HL-60/S4 (cell line): ENCODE results near the gene ATF1.
"Not testable (repeated sequence)": the region's sequence is repeated elsewhere in the genome, so short reads cannot be mapped to it uniquely, and the experiment has no call there.

Experiments used
- in situ Hi-C: fragments of 300-500 bp; cut with MboI; formaldehyde crosslinking; loops from 2 replicates; pipeline ENCODE4 v1.14.3; 2022; ENCODE audit warnings: low sequenced_read_pairs

Gene ATF1

DNA sequence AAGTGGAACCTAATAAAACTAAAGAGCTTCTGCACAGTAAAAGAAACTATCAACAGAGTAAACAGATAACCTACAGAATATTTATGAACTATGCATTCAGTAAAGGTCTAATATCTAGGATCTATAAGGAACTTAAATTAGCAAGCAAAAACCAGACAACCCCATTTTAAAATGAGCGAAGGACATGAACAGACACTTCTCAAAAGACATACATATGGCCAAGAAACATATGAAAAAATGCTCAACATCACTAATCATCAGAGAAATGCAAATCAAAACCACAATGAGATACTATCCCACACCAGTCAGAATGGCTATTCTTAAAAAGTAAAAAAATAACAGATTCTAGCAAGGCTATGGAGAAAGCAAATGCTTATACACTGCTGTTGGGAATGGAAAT lies 91.3 kb downstream of the ATF1 start:
- in situ Hi-C loops: not testable (repeated sequence)

- in situ Hi-C loops: not testable (repeated sequence)
Observed at GRCh38 chr12:50855679-50856078, 91.8 kb downstream of the ATF1 start.

DNA sequence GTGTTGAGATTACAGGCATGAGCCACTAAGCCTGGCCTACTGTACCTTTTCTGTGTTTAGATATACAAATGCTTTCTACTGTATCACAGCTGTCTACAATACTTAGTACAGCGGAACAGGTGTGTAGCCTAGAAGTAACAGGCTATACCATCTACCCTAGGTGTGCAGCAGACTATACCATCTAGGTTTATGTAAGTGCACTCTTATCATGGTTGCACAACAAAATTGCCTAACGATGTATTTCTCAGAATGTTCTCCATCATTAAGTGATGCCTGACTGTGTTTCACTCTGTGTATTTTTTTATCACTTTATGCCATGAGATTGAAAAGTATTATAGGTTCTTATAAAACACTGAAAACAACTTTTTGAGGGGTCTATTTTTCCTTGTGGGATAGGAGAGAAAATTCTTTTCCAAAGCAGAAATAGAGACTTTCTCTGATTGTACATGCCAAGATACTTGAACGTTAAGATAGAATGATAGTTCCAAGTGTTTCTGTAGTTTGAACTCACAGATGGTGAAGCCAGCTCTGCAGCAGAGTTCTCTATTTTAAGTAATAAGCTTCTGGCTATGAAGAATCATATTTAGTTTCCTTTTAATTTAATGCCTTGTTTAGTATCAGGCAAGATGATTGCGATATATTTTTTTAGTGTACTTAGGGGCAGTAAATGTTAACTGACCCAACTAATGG lies 95.9 kb downstream of the ATF1 start:
- in situ Hi-C loops: no loop called here

DNA sequence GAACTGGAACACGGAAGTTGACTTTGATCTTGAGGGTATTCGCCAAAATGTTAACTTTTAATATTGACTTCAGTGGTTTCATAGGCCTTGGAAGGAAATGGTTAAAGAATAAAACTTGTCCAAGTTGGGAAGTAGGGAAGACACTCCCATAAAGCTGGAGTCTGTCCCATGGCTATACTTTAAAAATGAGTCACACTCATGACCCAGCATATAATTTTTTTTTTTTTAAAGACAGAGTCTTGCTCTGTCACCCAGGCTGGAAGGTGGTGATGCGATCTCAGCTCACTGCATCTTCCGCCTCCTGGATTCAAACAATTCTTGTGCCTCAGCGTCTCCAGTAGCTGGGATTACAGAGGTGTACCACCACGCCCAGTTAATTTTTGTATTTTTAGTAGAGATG lies 98.4 kb downstream of the ATF1 start:
- in situ Hi-C loops: no loop called here

DNA sequence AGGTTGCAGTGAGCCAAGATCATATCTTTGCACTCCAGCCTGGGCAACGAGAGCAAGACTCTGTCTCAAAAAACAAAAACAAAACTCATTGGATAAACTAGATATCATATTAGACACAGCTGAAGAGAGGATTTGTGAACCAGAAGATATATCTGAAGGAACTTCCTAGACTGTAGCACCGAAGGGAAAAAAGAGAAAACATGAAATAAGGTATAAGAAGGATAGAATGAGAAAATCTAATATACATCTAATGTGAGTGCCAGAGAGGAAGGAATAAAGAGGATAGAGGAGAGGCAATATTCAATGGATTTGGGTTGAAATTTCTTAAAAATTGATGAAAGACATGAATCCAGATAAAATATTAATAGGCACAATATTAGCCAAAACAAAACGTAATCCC lies 101.4 kb downstream of the ATF1 start:
- in situ Hi-C loops: no loop called here

GRCh38 chr12:50868881-50869280 lies 105.0 kb downstream of the ATF1 start:
- in situ Hi-C loops: not testable (repeated sequence)
